Vagina (tissue), 2 donors: ENCODE measurements around the gene DHX34. TPM values are rescaled to one million over a fixed set of nuclear protein-coding genes. Genes with fewer than 3 reads are reported as not detected.
"Not testable (repeated sequence)": the region's sequence is repeated elsewhere in the genome, so short reads cannot be mapped to it uniquely, and the experiment has no call there.

Source experiments
- DNase-seq, 2 donors: peaks; one replicate each; pipeline ENCODE4 v3.0.0-alpha.2; 2017; ENCODE audit errors: extremely low spot score in 2 of 2
- H3K27ac ChIP-seq: fragments of 200-600 bp; sonication (generic); one replicate; pipeline ENCODE4 v1.5.1; 2019
- H3K27me3 ChIP-seq: fragments of 200-600 bp; sonication (generic); one replicate; pipeline ENCODE4 v1.5.1; 2019
- H3K36me3 ChIP-seq, 2 donors: fragments of 200-600 bp; sonication (generic); one replicate each; pipeline ENCODE4 v1.5.1; 2017 to 2019
- H3K4me1 ChIP-seq: fragments of 200-600 bp; sonication (generic); one replicate; pipeline ENCODE4 v1.5.1; 2019
- H3K4me3 ChIP-seq, 2 donors: fragments of 200-600 bp; sonication (generic); 1 replicate in 1 of 2; 2 replicates in 1 of 2; pipeline ENCODE4 v1.5.1; 2016 to 2019
- H3K9me3 ChIP-seq: fragments of 200-600 bp; sonication (generic); one replicate; pipeline ENCODE4 v1.5.1; 2019
- POLR2A ChIP-seq, 2 donors: fragments of 450-650 bp; IDR thresholded peaks; one replicate each; pipeline ENCODE4 v1.6.1; 2017; ENCODE audit warnings: antibody characterized with exemption in 2 of 2, mild to moderate bottlenecking in 2 of 2, moderate library complexity in 2 of 2
- POLR2AphosphoS5 ChIP-seq, 2 donors: sonication (generic); formaldehyde crosslinking; IDR thresholded peaks; one replicate each; pipeline ENCODE4 v1.9.0; 2017; ENCODE audit warnings: antibody characterized with exemption in 2 of 2, mild to moderate bottlenecking in 2 of 2, low read depth in 1 of 2; ENCODE audit not compliant: insufficient read depth in 1 of 2
- intact Hi-C: fragments of 100-400 bp; cut with DNase I; formaldehyde crosslinking; loops from one replicate; pipeline ENCODE4 v1.15.1; 2023
- total RNA-seq: library from RNA; depleted of rRNA; stranded (reverse); fragments of >200 nt; gene quantifications from one replicate; pipeline ENCODE4 v1.2.3, GENCODE V29; 2016
- TF ChIP-seq, protein P1 (sequence below), 3 experiments: fragments of 450-650 bp in 2 of 3; fragments of 200-600 bp in 1 of 3; sonication (generic) in 1 of 3; IDR thresholded peaks; one replicate each; pipeline ENCODE4 v1.5.1; 2017 to 2019; ENCODE audit warnings: antibody characterized with exemption in 3 of 3, mild to moderate bottlenecking in 2 of 3, moderate library complexity in 2 of 3

The DHX34 gene
- total RNA-seq, 1 donor from 2014 or later: 15.2 TPM

DNA sequence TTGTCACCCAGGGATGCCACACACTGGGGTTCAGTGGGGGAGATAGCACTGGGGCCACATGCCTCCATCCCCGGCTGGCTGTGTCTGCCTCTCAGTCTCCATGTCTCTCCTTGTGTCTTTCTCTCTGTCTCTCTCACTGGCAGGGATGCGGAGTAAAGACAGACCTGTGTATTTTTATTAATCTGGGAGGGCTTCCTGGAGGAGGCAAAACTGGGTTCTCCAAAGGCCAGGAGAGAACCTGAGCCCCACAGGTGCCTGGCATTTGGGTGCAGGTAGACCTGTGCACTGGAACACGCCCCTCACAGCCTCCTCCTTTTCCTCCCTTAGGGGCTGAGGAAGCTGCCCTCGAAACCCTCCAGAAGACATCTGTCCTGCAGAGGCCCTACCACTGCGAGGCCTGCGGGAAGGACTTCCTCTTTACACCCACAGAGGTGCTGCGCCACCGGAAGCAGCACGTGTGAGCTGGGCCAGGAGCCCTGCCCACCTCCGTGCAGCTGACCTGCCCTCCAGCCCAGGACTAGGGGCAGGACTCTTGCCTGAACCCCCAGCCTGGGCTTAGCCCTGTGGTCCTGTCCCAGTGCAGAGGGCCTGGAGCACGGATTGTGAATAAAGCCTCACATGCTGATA, 32.7 kb downstream of the DHX34 start:
- H3K36me3 ChIP-seq: peaks cover 0 to 44% of the 10 kb centered on the region in 2 donors
- no peak for TF ChIP-seq POLR2A (IDR thresholded peaks at IDR 0.05)
- TF ChIP-seq, protein P1, sequence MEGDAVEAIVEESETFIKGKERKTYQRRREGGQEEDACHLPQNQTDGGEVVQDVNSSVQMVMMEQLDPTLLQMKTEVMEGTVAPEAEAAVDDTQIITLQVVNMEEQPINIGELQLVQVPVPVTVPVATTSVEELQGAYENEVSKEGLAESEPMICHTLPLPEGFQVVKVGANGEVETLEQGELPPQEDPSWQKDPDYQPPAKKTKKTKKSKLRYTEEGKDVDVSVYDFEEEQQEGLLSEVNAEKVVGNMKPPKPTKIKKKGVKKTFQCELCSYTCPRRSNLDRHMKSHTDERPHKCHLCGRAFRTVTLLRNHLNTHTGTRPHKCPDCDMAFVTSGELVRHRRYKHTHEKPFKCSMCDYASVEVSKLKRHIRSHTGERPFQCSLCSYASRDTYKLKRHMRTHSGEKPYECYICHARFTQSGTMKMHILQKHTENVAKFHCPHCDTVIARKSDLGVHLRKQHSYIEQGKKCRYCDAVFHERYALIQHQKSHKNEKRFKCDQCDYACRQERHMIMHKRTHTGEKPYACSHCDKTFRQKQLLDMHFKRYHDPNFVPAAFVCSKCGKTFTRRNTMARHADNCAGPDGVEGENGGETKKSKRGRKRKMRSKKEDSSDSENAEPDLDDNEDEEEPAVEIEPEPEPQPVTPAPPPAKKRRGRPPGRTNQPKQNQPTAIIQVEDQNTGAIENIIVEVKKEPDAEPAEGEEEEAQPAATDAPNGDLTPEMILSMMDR (IDR thresholded peaks at IDR 0.05): no peak
- no peak for TF ChIP-seq POLR2AphosphoS5 (IDR thresholded peaks at IDR 0.05; ENCODE audit: insufficient read depth in 1 of 2, low read depth in 1 of 2)
- intact Hi-C loops: loop anchor here (10.0 kb wide), 1 partner anchor 77 kb away; the partner anchor contains the start of gene C5AR1

DNA sequence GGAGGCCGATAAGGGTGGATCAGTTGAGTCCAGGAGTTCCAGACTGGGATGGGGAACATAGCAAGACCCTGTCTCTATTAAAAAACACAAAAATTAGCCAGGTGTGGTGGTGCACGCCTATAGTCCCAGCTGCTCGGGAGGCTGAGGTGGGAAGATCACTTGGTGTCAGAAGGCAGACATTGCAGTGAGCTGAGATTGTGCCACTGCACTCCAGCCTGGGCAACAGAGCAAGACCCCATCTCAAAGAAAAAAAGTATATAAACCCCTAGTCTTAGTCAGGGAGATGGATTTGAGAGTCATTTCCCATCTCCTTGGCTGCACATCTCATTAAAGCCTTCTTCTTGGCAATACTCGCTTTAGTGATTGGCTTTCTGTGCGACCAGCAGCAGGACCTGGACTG, 34.8 kb downstream of the DHX34 start:
- not testable (repeated sequence) for H3K9me3 ChIP-seq, DNase-seq, H3K4me1 ChIP-seq, H3K27me3 ChIP-seq, H3K27ac ChIP-seq, H3K4me3 ChIP-seq
- H3K36me3 ChIP-seq: peaks cover 0 to 30% of the 10 kb centered on the region in 2 donors
- intact Hi-C loops: loop anchor here (10.0 kb wide), 1 partner anchor 79 kb away; the partner anchor contains the start of gene C5AR1

More for the DNA sequence above, 32.7 kb downstream of the DHX34 start:
- no peak overlapping the region for H3K4me3 ChIP-seq
- H3K27ac ChIP-seq: no peak overlapping the region
- H3K9me3 ChIP-seq: no peaks in the 10 kb centered on the region
- no peaks in the 10 kb centered on the region for H3K4me1 ChIP-seq
- DNase-seq: no peak
- no peaks in the 10 kb centered on the region for H3K27me3 ChIP-seq

DNA sequence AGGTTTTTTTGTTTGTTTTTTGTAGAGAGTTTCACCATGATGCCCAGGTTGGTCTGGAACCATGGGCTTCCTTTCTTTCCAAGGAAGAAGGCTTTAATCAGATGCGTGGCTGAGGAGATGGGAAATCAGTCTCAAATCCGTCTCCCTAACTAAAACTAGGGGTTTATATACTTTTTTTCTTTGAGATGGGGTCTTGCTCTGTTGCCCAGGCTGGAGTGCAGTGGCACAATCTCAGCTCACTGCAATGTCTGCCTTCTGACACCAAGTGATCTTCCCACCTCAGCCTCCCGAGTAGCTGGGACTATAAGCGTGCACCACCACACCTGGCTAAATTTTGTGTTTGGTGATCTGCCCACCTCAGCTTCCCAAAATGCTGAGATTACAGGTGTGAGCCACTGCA, 35.4 kb downstream of the DHX34 start:
- not testable (repeated sequence) for H3K4me1 ChIP-seq, H3K4me3 ChIP-seq, H3K27me3 ChIP-seq, DNase-seq, H3K9me3 ChIP-seq, H3K27ac ChIP-seq
- peaks cover 0 to 24% of the 10 kb centered on the region in 2 donors for H3K36me3 ChIP-seq
- intact Hi-C loops: loop anchor here (10.0 kb wide), 1 partner anchor 80 kb away; the partner anchor contains the start of gene C5AR1

DNA sequence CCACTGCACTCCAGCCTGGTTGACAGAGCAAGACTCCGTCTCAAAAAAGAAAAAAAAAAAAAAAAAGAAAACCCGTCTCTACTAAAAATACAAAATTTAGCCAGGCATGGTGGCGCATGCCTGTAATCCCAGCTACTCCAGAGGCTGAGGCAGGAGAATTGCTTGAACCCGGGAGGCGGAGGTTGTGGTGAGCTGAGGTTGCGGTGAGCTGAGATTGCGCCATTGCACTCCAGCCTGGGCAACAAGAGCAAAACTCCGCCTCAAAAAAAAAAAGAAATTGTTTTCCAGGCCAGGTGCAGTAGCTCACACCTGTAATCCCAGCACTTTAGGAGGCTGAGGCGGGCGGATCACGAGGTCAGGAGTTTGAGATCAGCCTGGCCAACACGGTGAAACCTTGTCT, 37.5 kb downstream of the DHX34 start:
- DNase-seq: not testable (repeated sequence)
- intact Hi-C loops: loop anchor here (10.0 kb wide), 1 partner anchor 82 kb away; the partner anchor contains the start of gene C5AR1

DNA sequence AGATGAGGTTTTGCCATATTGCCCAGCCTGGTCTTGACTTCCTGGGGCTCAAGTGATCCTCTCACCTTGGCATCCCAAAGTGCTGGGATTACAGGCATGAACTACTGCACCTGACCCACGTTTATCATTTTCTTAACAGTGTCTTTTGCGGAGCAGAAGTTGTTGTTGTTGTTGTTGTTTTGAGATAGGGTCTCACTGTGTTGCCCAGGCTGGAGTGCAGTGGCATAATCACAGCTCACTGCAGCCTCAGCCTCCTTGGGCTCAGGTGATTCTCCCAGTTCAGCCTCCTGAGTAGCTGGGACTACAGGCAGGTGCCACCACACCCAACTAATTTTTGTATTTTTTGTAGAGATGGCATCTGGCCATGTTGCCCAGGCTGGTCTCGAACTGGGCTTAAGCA, 38.5 kb downstream of the DHX34 start:
- not testable (repeated sequence) for H3K27me3 ChIP-seq, H3K4me3 ChIP-seq, H3K27ac ChIP-seq, DNase-seq, H3K9me3 ChIP-seq, H3K4me1 ChIP-seq, H3K36me3 ChIP-seq
- intact Hi-C loops: loop anchor here (10.0 kb wide), 1 partner anchor 83 kb away; the partner anchor contains the start of gene C5AR1

More for the DNA sequence above, 37.5 kb downstream of the DHX34 start:
- not testable (repeated sequence) for H3K9me3 ChIP-seq, H3K36me3 ChIP-seq, H3K27ac ChIP-seq, H3K27me3 ChIP-seq, H3K4me1 ChIP-seq, H3K4me3 ChIP-seq

DNA sequence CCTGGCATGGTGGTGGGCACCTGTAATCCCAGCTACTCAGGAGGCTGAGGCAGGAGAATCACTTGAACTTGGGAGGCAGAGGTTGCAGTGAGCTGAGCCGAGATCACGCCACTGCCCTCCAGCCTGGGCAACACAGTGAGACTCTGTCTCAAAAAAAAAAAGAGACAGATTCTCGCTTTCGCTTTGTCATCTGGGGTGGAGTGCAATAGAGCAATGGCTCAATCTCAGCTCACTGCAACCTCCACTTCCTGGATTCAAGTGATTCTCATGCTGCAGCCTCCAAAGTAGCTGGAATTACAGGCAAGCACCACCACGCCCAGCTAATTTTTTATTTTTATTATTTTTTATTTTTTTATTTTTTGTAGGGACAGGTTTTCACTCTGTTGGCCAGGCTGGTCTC, 39.6 kb downstream of the DHX34 start:
- not testable (repeated sequence) for DNase-seq, H3K4me1 ChIP-seq, H3K36me3 ChIP-seq, H3K4me3 ChIP-seq, H3K27me3 ChIP-seq, H3K9me3 ChIP-seq, H3K27ac ChIP-seq
- intact Hi-C loops: loop anchor here (10.0 kb wide), 1 partner anchor 84 kb away; the partner anchor contains the start of gene C5AR1

DNA sequence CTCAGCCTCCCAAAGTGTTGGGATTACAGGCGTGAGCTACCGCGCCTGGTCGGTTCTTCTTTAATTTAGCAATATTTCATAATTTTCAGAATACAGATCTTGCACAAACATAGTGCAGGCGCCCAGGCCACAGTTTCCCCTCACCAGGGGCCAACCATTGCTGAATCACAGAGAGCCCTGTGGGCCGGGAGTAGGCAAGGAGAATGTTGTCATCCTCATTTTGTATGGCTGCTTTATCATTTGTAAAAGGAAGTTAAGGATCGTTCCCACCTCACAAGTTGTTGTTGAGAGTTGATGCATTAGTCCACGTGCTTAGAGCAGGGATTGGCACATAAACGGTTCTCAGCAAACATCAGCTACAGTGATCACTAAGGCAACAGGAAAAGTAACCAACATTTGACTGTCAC, 40.0 kb downstream of the DHX34 start:
- TF ChIP-seq, protein P1 (IDR thresholded peaks at IDR 0.05): no peak
- TF ChIP-seq POLR2A (IDR thresholded peaks at IDR 0.05): no peak
- no peak for TF ChIP-seq POLR2AphosphoS5 (IDR thresholded peaks at IDR 0.05; ENCODE audit: insufficient read depth in 1 of 2, low read depth in 1 of 2)
- H3K4me3 ChIP-seq: no peak overlapping the region
- intact Hi-C loops: loop anchor here (10.0 kb wide), 1 partner anchor 84 kb away; the partner anchor contains the start of gene C5AR1

More for the DNA sequence above, 40.0 kb downstream of the DHX34 start:
- no peak overlapping the region for H3K27ac ChIP-seq
- no peak for DNase-seq
- H3K27me3 ChIP-seq: no peaks in the 10 kb centered on the region
- H3K4me1 ChIP-seq: no peaks in the 10 kb centered on the region
- H3K9me3 ChIP-seq: no peaks in the 10 kb centered on the region
- no peaks in the 10 kb centered on the region for H3K36me3 ChIP-seq
